Measurements from ENCODE around the gene PTPRR.

Gene PTPRR

GRCh38 chr12:70796989-70797388, 123.5 kb downstream of the PTPRR start:
- no peak for DNase-seq (ENCODE audit: low spot score)

DNA sequence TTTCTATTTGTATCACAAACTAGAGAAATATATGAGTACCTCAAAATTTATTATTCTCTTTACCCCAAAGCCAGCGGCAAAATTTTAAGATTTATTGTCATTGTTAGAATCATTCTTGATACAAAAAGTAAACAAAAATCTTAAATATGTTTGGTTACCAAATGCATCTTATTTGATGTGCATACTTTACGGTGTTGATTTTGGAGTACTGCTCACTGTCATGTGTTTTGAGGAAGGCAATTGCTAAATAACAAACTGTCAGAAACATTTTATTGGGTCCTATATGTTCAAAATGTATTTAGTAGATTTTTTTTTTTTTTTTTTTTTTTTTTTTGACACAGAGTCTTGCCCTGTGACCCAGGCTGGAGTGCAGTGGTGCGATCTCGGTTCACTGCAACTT, 124.9 kb downstream of the PTPRR start:
- no peak for DNase-seq (ENCODE audit: low spot score)

GRCh38 chr12:70794131-70794530, 126.4 kb downstream of the PTPRR start:
- DNase-seq (ENCODE audit: low spot score) = no peak

DNA sequence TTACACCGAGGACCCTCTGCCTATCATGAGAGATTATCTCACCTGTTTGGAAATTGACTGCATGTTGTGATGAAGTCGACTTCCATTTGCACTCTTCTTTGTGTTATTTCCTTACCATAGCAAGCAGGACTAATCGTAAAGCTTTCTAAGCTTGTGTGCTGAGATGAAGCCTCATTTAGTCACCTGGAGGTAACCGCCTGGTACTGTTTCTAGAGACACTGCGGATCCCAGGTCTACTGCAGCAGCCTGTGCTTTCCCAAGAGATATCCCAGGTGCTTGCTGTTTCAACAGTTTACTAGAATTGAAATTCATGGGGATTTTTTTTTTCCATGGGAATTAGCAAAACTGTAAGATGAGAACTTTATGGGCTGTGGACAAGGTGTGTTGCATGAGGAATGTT, 131.8 kb downstream of the PTPRR start:
- no peak for DNase-seq (ENCODE audit: low spot score)

GRCh38 chr12:70787612-70788011, 132.9 kb downstream of the PTPRR start:
- no peak for DNase-seq (ENCODE audit: low spot score)

GRCh38 chr12:70785896-70786295, 134.6 kb downstream of the PTPRR start:
- no peak for DNase-seq (ENCODE audit: low spot score)

DNA sequence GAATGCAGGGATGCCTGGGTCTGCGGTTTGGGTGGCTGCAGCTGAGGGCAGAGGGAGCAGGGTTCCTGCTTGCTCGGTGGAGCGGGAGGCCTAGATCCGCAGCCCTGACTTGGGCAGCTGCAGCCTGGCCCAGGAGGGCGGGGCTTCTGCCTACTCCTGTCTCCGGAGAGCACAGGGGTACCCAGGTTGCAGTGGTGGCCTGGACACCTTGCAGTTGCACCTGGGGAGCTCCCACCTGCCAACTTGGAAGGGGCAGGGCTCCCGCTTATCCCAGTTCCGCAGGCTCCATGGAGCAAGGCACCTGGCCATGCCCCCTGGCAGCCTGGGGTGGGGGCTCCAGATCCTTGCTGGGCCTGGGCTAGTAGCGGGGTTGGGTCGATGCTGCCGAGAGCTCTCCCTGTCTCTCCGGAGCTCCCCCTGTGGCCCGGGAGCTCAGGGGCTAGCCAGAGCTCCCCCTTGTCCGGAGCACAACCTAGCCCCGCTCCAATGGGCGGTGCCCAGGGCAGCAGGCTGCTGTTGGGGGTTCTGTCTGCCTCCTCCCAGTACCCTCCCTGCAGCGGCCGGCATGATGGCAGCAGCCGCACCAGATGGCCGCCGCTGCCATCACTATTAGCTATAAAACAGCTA, 136.4 kb downstream of the PTPRR start:
- no peak for DNase-seq (ENCODE audit: low spot score)

DNA sequence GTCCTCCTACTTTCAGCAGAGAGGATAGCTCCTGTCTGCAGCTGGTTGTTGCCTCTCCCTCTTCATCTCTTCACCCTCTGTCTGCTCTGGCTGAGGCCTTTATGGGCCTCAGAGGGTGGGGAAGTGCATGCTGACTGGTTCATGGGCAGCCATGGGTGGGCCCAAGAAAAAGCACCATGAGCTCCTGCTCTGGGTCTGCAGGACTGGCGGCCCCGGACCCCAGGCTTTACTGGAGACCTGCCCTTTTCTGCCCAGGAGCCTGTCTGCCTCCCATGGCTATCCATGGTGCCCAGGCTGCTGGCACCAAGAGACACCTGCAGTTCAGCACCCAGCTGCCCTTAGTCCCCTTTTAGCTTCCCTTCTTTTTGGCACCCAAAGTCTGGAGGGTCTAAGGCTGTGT, 137.1 kb downstream of the PTPRR start:
- DNase-seq (ENCODE audit: low spot score) = no peak

DNA sequence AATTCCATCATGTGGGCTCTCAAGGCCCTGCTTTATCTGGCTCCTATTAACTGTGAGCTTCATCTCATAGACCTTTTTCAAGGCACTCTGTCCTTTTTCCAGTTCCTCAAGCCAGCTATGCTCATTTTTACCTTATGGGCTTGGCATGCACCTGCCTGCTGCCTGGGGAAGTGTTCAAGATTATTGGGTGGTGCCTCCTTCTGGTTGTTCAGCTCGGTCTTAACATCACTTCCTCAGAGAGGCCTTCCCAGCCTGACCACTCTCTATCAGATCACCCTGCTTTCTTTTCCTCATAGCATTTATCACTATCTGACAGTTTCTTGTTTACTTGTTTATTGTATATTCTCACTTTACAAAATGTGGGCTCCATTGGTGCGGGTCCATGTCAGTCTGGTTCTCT, 141.3 kb downstream of the PTPRR start:
- DNase-seq (ENCODE audit: low spot score) = no peak

GRCh38 chr12:70774055-70774454, 146.5 kb downstream of the PTPRR start:
- DNase-seq (ENCODE audit: low spot score) = no peak

- no peak for DNase-seq (ENCODE audit: low spot score)
Measured at GRCh38 chr12:70772836-70773235, 147.7 kb downstream of the PTPRR start.

GRCh38 chr12:70771581-70771980, 149.0 kb downstream of the PTPRR start:
- DNase-seq (ENCODE audit: low spot score) = no peak

GRCh38 chr12:70763666-70764065, 156.9 kb downstream of the PTPRR start:
- no peak for DNase-seq (ENCODE audit: low spot score)

- DNase-seq (ENCODE audit: low spot score) = no peak
Measured at GRCh38 chr12:70762000-70762399, 158.5 kb downstream of the PTPRR start.

- no peak for DNase-seq (ENCODE audit: low spot score)
Measured at GRCh38 chr12:70759161-70759918, 161.2 kb downstream of the PTPRR start.

DNA sequence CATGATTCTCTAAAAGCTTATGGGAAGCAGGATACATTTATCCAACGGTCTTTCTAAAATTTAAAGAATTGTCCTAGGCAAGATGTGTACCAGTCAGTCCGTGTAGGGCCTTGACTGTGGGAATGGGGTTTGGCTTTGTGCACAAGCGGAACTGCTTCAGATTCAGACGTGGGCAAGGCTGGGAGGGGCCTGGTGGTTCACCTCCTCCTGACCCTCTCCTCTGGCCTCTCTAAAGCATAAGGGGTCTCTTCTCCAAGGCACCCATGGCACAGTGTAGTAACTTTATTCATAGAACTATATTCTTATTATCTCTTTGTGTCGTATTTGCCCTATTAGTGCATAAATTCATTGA, 162.1 kb downstream of the PTPRR start:
- no peak for DNase-seq (ENCODE audit: low spot score)

GRCh38 chr12:70757830-70758493, 162.6 kb downstream of the PTPRR start:
- no peak for DNase-seq (ENCODE audit: low spot score)

DNA sequence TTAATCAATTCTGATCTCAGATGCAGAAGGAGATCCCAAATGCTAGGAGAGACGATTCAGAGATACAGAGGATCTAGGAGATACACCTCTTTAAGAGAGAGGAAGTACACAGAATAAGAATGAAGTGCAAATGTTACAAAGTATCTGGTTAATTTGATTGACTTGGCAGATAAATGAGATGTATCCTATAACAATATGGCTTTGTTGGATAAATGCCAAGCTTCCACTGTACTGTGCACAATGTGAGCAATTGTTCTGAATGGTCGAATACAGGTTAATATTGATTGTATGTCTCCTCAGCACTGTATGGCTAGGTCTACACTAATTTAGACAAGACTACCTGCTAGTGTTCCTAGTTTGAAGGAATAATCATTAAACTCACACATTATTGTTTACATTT, 163.7 kb downstream of the PTPRR start:
- no peak for DNase-seq (ENCODE audit: low spot score)

DNA sequence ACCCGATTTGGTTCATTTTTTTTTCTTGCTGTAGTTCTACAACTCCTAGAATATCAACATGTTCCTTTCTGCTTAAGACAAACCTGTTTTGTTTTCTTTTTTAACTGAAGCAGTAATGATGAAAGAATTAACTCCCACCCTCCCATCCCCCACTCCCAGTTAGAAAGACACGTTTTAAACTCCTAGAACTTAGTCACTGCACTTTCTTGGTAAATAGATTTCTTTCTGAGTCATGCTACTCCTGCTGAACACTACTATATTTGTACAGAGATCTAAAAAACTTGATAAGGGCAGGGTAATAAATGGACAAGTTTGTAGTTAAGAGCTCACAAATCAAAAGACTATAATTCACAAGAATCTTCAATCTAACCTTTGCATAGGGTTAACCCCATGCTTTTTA, 164.4 kb downstream of the PTPRR start:
- peak; percentile 26 for DNase-seq (ENCODE audit: low spot score)

- DNase-seq (ENCODE audit: low spot score) = no peak
Measured at GRCh38 chr12:70754330-70754741, 166.2 kb downstream of the PTPRR start.

DNA sequence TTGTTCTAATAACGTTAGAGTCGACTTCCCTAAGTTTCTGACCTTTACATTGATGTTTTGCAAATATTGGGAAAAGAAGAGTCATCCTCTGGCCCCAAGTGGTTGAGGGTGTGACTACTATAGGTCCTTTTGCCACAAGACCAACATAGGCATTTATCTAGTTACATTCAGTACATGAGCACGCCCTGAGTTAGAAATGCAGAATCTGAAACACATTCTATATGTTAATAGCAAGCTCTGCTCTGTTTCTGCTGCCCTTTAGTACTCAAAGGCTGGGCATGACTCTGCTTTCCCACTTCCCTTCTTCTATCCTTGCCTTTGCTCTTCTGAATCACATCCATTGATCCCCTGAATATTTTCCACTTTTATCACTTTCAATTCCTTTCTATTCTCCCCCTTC, 168.2 kb downstream of the PTPRR start:
- DNase-seq (ENCODE audit: low spot score) = no peak

- DNase-seq (ENCODE audit: low spot score) = no peak
Measured at GRCh38 chr12:70749931-70750330, 170.6 kb downstream of the PTPRR start.

- DNase-seq (ENCODE audit: low spot score) = no peak
Measured at GRCh38 chr12:70748809-70749208, 171.7 kb downstream of the PTPRR start.

Measured in HuH-7 (cell line).